HEK293 (cell line): Measurements from ENCODE around the gene KRT71.

Source experiments
- CTCF ChIA-PET: fragments of 350-600 bp; formaldehyde crosslinking; extraction: SDS; loops from one replicate; lab custom pipeline; 2021; ENCODE audit warnings: antibody characterized with exemption; lab: Yijun Ruan, JAX
- POLR2A ChIA-PET: fragments of 300-600 bp; formaldehyde crosslinking; extraction: SDS; loops from one replicate; lab custom pipeline; 2020; ENCODE audit warnings: antibody characterized with exemption, inconsistent platforms; lab: Yijun Ruan, JAX
- H3K27ac ChIP-seq: fragments of 200-500 bp; sonication (Bioruptor generic); 2 replicates; pipeline ENCODE4 v1.5.1; 2014; ENCODE audit warnings: low read depth, low read length, control low read depth, inconsistent platforms; ENCODE audit errors: extremely low read depth
- H3K36me3 ChIP-seq, 2 experiments: fragments of 200-500 bp in 1 of 2; sonication (Bioruptor generic) in 1 of 2; 1 replicate in 1 of 2; 2 replicates in 1 of 2; pipeline ENCODE4 v1.5.1; 2014 to 2017; ENCODE audit warnings: inconsistent platforms in 2 of 2, low read length in 2 of 2; ENCODE audit not compliant: control insufficient read depth in 2 of 2, insufficient read depth in 1 of 2
- H3K4me1 ChIP-seq: fragments of 200-500 bp; sonication (Bioruptor generic); 2 replicates; pipeline ENCODE4 v1.5.1; 2014; ENCODE audit warnings: mild to moderate bottlenecking, low read length, inconsistent platforms; ENCODE audit not compliant: control insufficient read depth, insufficient read depth
- H3K4me3 ChIP-seq: 2 replicates; pipeline ENCODE4 v1.5.1; 2011; ENCODE audit warnings: low read depth, mild to moderate bottlenecking, control low read depth, low read length, moderate library complexity
- H3K9me3 ChIP-seq: fragments of 200-500 bp; sonication (Bioruptor generic); 2 replicates; pipeline ENCODE4 v1.5.1; 2014; ENCODE audit warnings: low read depth, low read length, inconsistent platforms; ENCODE audit not compliant: control insufficient read depth, insufficient read depth
- FEZF1 ChIP-seq: fragments of 450-650 bp; formaldehyde crosslinking; IDR thresholded peaks from 2 replicates; pipeline ENCODE4 v1.5.1; 2016; ENCODE audit warnings: missing biosample characterization, missing genetic modification characterization
- KLF1 ChIP-seq: fragments of 450-650 bp; formaldehyde crosslinking; IDR thresholded peaks from 2 replicates; pipeline ENCODE4 v1.5.1; 2016; ENCODE audit warnings: missing biosample characterization, missing genetic modification characterization
- KLF9 ChIP-seq: fragments of 450-650 bp; formaldehyde crosslinking; IDR thresholded peaks from 2 replicates; pipeline ENCODE4 v1.5.1; 2016; ENCODE audit warnings: missing biosample characterization, missing genetic modification characterization, low read depth
- ZBTB48 ChIP-seq: fragments of 450-650 bp; formaldehyde crosslinking; IDR thresholded peaks from 2 replicates; pipeline ENCODE4 v1.5.1; 2016; ENCODE audit warnings: missing biosample characterization, missing genetic modification characterization
- ZBTB8A ChIP-seq: fragments of 450-650 bp; formaldehyde crosslinking; IDR thresholded peaks from 2 replicates; pipeline ENCODE4 v1.5.1; 2016; ENCODE audit warnings: missing biosample characterization, missing genetic modification characterization
- ZNF132 ChIP-seq: fragments of 450-650 bp; formaldehyde crosslinking; IDR thresholded peaks from 2 replicates; pipeline ENCODE4 v1.5.1; 2017; ENCODE audit warnings: missing biosample characterization, missing genetic modification characterization, borderline replicate concordance
- ZNF157 ChIP-seq: fragments of 450-650 bp; formaldehyde crosslinking; IDR thresholded peaks from 2 replicates; pipeline ENCODE4 v1.5.1; 2016; ENCODE audit warnings: missing biosample characterization, missing genetic modification characterization
- ZNF350 ChIP-seq: fragments of 450-650 bp; formaldehyde crosslinking; IDR thresholded peaks from 2 replicates; pipeline ENCODE4 v1.5.0; 2017; ENCODE audit warnings: missing biosample characterization, mild to moderate bottlenecking, missing genetic modification characterization
- ZNF426 ChIP-seq: fragments of 450-650 bp; formaldehyde crosslinking; IDR thresholded peaks from 2 replicates; pipeline ENCODE4 v1.5.1; 2017; ENCODE audit warnings: missing biosample characterization, missing genetic modification characterization, mild to moderate bottlenecking, inconsistent platforms, moderate library complexity
- ZNF610 ChIP-seq: fragments of 450-650 bp; formaldehyde crosslinking; IDR thresholded peaks from 2 replicates; pipeline ENCODE4 v1.5.1; 2016; ENCODE audit warnings: missing biosample characterization, missing genetic modification characterization, borderline replicate concordance
- ZNF654 ChIP-seq: fragments of 450-650 bp; formaldehyde crosslinking; IDR thresholded peaks from 2 replicates; pipeline ENCODE4 v1.5.1; 2016; ENCODE audit warnings: low read depth, missing biosample characterization, missing genetic modification characterization
- ZNF707 ChIP-seq: fragments of 450-650 bp; formaldehyde crosslinking; IDR thresholded peaks from 2 replicates; pipeline ENCODE4 v1.5.1; 2016; ENCODE audit warnings: missing biosample characterization, missing genetic modification characterization
- ZNF776 ChIP-seq: fragments of 450-650 bp; formaldehyde crosslinking; IDR thresholded peaks from 2 replicates; pipeline ENCODE4 v1.5.0; 2017; ENCODE audit warnings: missing biosample characterization, missing genetic modification characterization, borderline replicate concordance
- ZNF791 ChIP-seq: fragments of 450-650 bp; formaldehyde crosslinking; IDR thresholded peaks from 2 replicates; pipeline ENCODE4 v1.5.1; 2016; ENCODE audit warnings: missing biosample characterization, missing genetic modification characterization
- ZSCAN16 ChIP-seq: fragments of 450-650 bp; formaldehyde crosslinking; IDR thresholded peaks from 2 replicates; pipeline ENCODE4 v1.5.1; 2016; ENCODE audit warnings: missing biosample characterization, missing genetic modification characterization
- TF ChIP-seq, protein P1 (sequence below): fragments of 450-650 bp; formaldehyde crosslinking; IDR thresholded peaks from 2 replicates; pipeline ENCODE4 v1.5.1; 2017; ENCODE audit warnings: missing biosample characterization, mild to moderate bottlenecking, missing genetic modification characterization, moderate library complexity
- TF ChIP-seq, protein P2 (sequence below): fragments of 450-650 bp; formaldehyde crosslinking; IDR thresholded peaks from 2 replicates; pipeline ENCODE4; 2016; ENCODE audit warnings: missing biosample characterization, missing genetic modification characterization
- TF ChIP-seq, protein P3 (sequence below): IDR thresholded peaks from 2 replicates; pipeline ENCODE4 v1.6.1; 2011; ENCODE audit warnings: mild to moderate bottlenecking, low read depth, low read length, borderline replicate concordance
- TF ChIP-seq, protein P4 (sequence below): fragments of 450-650 bp; formaldehyde crosslinking; conservative IDR thresholded peaks from 2 replicates; pipeline ENCODE4 v1.5.1; 2016; ENCODE audit warnings: low read depth, missing biosample characterization, missing genetic modification characterization

Gene KRT71

DNA sequence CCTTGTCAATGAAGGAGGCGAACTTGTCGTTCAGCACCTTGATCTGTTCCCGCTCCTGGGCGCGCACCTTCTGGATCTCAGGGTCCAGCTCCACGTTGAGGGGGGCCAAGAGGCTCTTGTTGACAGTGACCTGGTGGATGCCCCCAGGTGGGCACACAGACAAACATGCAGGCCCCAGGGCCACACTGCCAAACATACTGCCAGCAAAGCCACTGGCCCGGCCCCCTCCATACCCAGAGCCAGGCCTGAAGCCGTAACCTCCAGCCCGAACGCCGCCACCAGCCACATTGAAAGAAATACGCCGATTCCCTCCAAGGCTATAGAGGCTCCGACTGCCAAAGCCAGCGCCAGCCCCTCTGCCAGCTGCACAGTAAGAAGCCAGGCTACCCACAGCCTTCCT lies 20.4 kb upstream of the KRT71 start:
- Histone ChIP-seq H3K9me3 (no peaks in the 10 kb centered on the region), H3K27ac (no peak overlapping the region), H3K4me3 (no peak overlapping the region), H3K36me3 (no peaks in the 10 kb centered on the region), H3K4me1 (no peaks in the 10 kb centered on the region)
- ChIA-PET CTCF (interaction anchor here (1.0 kb wide), 1 partner anchor 177 kb away, joined by 3 read pairs; no protein-coding TSS in a partner anchor), POLR2A (no interaction called here)
- TF ChIP-seq ZNF132 (tag by site-specific recombination) (no peak), ZNF157 (tag by site-specific recombination) (no peak), ZSCAN16 (tag by site-specific recombination) (no peak), ZNF610 (tag by site-specific recombination) (no peak), ZNF791 (tag by site-specific recombination) (no peak), ZNF350 (tag by site-specific recombination) (no peak), ZNF426 (tag by site-specific recombination) (no peak), ZNF654 (tag by site-specific recombination) (no peak)
- TF ChIP-seq, protein P1, sequence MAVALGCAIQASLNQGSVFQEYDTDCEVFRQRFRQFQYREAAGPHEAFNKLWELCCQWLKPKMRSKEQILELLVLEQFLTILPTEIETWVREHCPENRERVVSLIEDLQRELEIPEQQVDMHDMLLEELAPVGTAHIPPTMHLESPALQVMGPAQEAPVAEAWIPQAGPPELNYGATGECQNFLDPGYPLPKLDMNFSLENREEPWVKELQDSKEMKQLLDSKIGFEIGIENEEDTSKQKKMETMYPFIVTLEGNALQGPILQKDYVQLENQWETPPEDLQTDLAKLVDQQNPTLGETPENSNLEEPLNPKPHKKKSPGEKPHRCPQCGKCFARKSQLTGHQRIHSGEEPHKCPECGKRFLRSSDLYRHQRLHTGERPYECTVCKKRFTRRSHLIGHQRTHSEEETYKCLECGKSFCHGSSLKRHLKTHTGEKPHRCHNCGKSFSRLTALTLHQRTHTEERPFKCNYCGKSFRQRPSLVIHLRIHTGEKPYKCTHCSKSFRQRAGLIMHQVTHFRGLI (tag by site-specific recombination), result no peak

DNA sequence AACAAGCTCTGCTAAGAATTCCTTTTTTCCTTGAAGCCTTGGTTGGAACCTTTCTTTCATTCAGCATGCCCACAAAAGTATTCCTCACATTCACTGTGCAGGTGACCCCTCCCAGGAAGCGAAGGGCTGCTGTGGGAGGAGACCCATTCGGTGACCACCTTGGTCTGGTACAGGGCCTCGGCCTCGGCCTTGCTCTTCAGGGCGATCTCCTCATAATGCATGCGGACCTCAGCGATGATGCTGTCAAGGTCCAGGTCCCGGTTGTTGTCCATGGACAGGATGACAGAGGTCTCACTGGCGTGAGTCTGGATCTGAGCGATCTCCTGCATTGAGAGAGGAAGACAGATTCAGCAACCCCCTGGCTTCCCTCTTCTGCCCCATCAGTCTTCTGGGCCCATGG lies 17.6 kb upstream of the KRT71 start:
- ChIA-PET CTCF (interaction anchor here (0.6 to 1.0 kb wide), 3 partner anchors 310 to 427 kb away, joined by 3 to 4 read pairs (median 3); no protein-coding TSS in a partner anchor), POLR2A (no interaction called here)
- no peaks in the 10 kb centered on the region for H3K4me1 ChIP-seq
- H3K27ac ChIP-seq, result no peak overlapping the region
- H3K36me3 ChIP-seq, result no peaks in the 10 kb centered on the region
- TF ChIP-seq ZBTB48 (tag by site-specific recombination), result no peak
- TF ChIP-seq, protein P2, sequence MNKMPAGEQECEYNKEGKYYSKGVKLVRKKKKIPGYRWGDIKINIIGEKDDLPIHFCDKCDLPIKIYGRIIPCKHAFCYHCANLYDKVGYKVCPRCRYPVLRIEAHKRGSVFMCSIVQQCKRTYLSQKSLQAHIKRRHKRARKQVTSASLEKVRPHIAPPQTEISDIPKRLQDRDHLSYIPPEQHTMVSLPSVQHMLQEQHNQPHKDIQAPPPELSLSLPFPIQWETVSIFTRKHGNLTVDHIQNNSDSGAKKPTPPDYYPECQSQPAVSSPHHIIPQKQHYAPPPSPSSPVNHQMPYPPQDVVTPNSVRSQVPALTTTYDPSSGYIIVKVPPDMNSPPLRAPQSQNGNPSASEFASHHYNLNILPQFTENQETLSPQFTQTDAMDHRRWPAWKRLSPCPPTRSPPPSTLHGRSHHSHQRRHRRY, result no peak
- TF ChIP-seq FEZF1, result no peak
- no peak for TF ChIP-seq ZNF707
- TF ChIP-seq, protein P1 (tag by site-specific recombination), result no peak
- TF ChIP-seq ZBTB8A (tag by site-specific recombination), result no peak
- TF ChIP-seq, protein P3, sequence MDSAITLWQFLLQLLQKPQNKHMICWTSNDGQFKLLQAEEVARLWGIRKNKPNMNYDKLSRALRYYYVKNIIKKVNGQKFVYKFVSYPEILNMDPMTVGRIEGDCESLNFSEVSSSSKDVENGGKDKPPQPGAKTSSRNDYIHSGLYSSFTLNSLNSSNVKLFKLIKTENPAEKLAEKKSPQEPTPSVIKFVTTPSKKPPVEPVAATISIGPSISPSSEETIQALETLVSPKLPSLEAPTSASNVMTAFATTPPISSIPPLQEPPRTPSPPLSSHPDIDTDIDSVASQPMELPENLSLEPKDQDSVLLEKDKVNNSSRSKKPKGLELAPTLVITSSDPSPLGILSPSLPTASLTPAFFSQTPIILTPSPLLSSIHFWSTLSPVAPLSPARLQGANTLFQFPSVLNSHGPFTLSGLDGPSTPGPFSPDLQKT, result no peak
- H3K9me3 ChIP-seq, result no peaks in the 10 kb centered on the region
- H3K4me3 ChIP-seq, result no peak overlapping the region

DNA sequence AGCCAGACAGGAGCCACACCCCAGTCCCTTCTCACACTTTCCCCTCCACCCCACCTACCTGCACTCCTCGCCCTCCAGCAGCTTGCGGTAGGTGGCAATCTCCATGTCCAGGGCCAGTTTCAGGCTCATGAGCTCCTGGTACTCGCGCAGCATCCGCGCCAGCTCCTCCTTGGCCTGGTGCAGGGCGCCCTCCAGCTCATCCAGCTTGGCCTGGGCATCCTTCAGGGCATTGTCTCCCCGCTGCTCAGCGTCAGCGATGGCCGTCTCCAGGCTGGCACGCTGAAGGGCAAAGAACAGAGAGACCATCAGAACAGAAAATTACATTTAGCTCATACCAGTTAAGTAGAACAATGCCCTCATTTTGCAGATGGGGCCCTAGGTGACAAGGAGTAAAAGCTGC lies 15.2 kb upstream of the KRT71 start:
- no peaks in the 10 kb centered on the region for H3K9me3 ChIP-seq
- ChIA-PET POLR2A (interaction anchor here (0.6 kb wide), 1 partner anchor 120 kb away, joined by 3 read pairs; no protein-coding TSS in a partner anchor), CTCF (interaction anchor here (0.6 to 1.3 kb wide), 2 partner anchors 173 to 196 kb away, joined by 3 read pairs; no protein-coding TSS in a partner anchor)
- H3K27ac ChIP-seq, result no peak overlapping the region
- no peaks in the 10 kb centered on the region for H3K4me1 ChIP-seq
- TF ChIP-seq, protein P4, sequence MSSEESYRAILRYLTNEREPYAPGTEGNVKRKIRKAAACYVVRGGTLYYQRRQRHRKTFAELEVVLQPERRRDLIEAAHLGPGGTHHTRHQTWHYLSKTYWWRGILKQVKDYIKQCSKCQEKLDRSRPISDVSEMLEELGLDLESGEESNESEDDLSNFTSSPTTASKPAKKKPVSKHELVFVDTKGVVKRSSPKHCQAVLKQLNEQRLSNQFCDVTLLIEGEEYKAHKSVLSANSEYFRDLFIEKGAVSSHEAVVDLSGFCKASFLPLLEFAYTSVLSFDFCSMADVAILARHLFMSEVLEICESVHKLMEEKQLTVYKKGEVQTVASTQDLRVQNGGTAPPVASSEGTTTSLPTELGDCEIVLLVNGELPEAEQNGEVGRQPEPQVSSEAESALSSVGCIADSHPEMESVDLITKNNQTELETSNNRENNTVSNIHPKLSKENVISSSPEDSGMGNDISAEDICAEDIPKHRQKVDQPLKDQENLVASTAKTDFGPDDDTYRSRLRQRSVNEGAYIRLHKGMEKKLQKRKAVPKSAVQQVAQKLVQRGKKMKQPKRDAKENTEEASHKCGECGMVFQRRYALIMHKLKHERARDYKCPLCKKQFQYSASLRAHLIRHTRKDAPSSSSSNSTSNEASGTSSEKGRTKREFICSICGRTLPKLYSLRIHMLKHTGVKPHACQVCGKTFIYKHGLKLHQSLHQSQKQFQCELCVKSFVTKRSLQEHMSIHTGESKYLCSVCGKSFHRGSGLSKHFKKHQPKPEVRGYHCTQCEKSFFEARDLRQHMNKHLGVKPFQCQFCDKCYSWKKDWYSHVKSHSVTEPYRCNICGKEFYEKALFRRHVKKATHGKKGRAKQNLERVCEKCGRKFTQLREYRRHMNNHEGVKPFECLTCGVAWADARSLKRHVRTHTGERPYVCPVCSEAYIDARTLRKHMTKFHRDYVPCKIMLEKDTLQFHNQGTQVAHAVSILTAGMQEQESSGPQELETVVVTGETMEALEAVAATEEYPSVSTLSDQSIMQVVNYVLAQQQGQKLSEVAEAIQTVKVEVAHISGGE (tag by site-specific recombination), result no peak
- TF ChIP-seq KLF1 (tag by site-specific recombination), result 0 out of 2 replicates have a peak, but pooled peaks have one; percentile 24
- TF ChIP-seq ZNF776, result no peak
- no peak for TF ChIP-seq KLF9 (tag by site-specific recombination)
- no peaks in the 10 kb centered on the region for H3K36me3 ChIP-seq
- no peak overlapping the region for H3K4me3 ChIP-seq
